HG03108 (cell line): Measurements from ENCODE around the gene DNALI1.
"Not testable (repeated sequence)": the region's sequence is repeated elsewhere in the genome, so short reads cannot be mapped to it uniquely, and the experiment has no call there.

Experiments used
- ATAC-seq: cut with Tn5 transposase; IDR thresholded peaks from one replicate; pipeline ENCODE4 v1.9.1; 2021; ENCODE audit warnings: moderate library complexity; ENCODE audit not compliant: unreplicated experiment

The DNALI1 gene

DNA sequence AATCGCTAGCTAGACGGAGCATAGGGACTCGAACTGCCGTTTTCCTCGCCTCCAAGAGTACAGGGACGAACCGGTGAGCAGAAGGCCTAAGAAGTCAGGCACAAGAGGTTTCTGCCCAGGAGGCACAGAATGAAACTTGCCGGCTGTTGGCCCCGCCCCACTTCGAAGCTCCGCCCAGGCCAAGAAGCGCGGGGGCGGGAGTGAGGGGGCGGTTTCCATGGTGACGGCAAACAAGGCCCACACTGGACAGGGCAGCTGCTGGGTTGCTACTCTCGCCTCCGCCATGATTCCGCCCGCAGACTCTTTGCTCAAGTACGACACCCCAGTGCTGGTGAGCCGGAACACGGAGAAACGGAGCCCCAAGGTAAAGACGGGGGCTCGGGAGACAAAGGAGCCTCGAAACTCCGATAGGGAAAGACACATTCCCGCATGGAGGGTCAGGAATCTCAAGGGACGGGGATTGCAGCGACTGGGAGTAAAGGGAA lies at the start of gene DNALI1:
DNALI1 (plus strand) TSS at position 229 of the 485 bp plus-strand sequence; CDS start at position 284, 55 bp downstream.
- ATAC-seq, result no peak

DNA sequence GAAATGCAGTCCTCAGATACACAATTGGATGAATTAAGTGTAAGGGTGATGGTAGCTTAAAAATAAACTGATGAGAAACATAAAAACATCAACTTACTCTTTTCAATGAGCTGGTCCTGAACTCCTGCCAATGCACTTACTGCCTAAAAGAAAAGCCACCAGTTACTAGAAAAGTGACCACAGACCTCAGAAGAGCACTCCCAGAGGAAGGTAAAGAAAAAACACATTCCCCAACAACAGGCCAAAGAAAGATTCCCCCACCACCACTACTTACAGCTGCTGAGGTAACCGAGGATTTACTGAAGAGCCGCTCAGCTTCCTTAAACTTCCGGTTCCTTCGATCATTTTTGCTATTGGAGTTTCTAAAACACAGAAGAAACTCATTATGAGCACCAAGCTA lies 47.6 kb upstream of the DNALI1 start:
- no peak for ATAC-seq

DNA sequence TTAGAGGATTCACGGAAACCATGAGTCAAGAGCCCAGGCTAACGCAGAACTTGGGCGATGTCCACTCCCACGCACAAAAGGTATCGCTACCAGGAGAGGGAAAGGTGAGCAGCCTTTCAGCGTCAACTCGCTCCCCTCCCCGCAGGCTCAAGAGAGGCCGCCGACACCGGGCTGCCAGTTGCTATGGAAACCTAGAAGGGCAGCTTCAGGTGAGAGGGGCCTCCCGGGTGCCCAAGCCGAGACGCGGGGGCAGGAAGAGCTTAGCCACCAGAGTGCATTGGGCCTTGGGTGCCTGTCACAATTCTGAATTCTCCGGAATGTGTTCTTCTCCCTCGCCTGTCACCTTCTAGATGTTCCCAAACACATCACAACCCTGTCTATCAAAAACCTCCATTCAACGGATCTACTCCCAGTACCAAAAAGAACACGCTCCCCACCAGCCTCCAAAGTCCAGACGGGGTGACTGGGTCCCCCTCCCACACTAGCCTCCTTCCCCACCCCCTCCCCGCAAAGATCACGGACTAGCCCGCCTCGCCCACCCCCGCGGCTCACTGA lies 42.9 kb upstream of the DNALI1 start:
- ATAC-seq, result no peak

DNA sequence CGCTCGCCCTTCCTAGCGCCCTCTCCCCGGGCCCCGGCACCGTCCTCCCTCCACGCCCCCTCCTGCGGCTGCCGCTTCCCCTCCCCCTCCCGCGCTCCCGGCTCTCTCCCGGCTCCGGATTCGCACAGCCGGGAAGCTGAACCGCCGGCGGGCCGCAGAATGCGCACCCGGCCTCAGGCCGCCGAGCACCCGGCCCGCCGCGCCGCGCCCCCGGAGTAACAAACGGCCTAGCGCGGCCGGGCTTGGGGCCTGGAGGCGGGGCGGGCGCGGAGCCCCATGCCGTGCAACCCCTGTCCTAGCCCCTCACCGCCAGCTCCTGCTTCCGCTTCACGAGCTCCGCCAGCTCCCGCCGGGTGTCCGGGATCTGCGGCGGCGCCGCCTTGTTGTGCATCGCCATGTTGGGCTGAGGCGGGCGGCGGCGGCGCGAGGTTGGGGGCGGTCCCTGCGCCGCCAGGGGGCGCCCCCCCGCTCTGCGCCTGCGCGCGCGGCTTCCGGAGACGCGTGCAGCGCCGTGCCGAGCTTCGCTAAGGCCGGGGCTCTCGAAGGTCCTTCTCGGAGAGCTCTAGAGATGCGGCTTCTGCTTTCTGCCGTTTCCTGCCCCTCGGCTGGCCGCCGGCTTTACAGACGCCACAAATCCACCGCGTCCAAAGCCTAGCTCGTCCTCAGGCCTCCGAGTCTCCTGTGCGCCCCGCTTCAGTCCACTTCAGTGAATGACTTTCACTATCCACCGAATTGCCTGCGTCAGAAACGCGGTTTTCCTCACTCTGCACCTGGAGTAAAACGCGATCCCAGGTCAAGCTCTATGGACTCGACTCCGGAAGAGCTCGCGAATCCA lies 42.2 kb upstream of the DNALI1 start, which contains the start of gene MEAF6:
MEAF6 (minus strand) TSS at position 417 of the 835 bp plus-strand sequence; CDS start at position 397, 20 bp downstream.
- ATAC-seq, result peak; percentile 78

DNA sequence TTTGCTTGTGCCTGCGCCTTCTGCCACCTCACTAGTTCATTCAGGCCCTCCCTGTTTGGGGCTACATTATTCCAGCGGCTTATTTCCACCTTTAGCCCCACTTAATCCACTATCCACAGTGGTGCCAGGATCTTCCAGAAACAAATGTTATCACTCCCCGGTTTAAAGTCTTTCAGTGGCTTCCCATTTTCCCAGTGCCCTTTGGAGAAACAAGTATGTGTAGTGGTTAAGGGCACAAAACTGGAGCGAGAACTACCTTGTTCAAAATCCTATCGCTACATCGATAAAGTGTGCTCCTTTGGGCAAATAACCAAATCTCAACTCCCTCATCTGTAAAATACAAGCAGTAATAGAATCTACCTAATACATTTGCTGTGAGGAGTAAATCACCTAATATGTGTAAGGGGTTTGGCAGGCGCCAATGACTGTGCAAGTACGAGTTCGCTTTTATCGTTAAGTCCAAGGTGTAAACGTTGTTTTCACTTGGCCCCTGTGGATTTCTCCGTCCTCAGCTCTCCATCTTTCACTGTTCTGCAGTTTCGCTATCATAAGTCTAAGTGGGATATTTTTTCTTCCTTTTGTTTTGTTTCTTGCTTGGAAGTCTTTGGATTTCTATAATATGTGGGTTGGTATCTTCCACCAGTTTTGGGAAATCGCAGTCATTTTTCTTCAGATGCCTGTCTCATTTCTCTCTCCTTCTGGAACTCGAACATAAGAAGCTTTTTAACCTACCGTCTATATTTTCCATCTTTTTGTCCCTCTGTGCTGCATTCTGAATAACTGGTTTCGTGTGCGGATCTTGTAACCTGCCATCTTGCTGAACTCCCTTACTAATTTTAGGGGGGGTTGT lies 41.3 kb upstream of the DNALI1 start:
- ATAC-seq, result no peak

DNA sequence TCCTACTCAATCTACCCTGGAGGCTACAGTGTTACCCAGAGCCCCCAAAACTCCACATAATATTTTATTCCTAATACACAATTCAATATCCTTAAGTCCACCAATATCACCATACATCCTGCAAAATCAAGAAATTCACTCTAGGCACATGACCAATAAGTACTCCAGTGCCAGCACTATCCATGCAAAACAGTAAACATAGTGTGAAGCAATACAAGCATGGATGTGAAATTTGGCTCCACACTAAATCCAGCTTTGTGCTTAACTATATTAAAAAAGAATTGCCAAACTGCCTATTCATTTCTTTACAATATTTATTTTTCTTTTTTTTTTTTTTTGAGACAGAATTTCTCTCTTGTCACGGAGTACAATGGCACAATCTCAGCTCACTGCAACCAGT lies 39.2 kb upstream of the DNALI1 start:
- no peak for ATAC-seq

DNA sequence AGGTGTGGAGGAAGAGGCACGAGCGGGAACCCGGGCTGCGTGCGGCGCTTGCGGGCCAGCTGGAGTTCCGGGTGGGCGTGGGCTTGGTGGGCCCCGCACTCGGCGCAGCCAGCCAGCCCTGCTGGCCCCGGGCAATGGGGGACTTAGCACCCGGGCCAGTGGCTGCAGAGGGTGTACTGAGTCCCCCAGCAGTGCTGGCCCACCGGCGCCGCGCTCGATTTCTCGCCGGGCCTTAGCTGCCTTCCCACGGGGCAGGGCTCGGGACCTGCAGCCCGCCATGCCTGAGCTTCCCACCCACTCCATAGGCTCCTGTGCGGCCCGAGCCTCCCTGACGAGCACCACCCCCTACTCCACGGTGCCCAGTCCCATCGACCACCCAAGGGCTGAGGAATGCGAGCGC lies 38.5 kb upstream of the DNALI1 start:
- ATAC-seq, result not testable (repeated sequence)

DNA sequence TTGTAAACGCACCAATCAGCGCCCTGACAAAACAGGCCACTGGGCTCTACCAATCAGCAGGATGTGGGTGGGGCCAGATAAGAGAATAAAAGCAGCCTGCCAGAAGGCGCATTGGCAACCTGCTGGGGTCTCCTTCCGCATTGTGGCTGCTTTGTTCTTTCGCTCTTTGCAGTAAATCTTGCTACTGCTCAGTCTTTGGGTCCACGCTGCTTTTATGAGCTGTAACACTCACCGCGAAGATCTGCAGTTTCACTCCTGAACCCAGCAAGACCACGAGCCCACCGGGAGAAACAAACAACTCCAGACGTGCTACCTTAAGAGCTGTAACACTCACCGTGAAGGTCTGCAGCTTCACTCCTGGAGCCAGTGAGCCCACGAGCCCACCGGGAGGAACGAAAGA lies 37.8 kb upstream of the DNALI1 start:
- not testable (repeated sequence) for ATAC-seq

DNA sequence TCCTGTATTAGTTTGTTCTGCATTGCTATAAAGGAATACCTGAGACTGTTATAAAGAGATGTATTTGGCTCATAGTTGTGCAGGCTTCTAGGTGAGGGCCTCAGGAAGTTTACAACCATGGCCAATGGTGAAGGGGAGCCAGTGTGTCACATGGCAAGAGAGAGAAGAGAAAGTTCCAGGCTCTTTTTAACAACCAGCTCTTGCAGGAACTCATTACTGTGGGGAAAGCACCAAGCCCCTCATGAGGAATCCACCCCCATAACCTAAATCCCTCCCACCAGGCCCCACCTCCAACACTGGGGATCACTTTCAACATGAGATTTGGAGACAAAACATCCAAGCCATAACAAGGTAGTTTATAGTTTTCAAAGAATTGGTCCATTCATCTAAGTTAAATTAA lies 37.1 kb upstream of the DNALI1 start:
- no peak for ATAC-seq

DNA sequence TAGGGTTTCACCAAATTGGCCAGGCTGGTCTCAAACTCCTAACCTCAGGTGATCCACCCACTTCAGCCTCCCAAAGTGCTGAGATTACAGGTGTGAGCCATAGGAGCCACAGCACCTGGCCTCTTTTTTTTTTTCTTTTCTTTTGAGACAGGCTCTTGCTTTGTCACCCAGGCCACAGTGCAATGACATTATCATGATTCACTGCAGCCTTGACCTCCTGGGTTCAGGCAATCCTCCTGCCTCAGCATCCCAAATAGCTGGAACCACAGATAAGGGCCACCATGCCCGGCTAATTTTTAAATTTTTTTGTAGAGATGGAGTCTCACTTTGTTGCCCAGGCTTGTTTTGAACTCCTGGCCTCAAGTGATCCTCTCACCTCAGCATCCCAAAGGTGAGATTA lies 26.9 kb upstream of the DNALI1 start:
- ATAC-seq, result not testable (repeated sequence)

DNA sequence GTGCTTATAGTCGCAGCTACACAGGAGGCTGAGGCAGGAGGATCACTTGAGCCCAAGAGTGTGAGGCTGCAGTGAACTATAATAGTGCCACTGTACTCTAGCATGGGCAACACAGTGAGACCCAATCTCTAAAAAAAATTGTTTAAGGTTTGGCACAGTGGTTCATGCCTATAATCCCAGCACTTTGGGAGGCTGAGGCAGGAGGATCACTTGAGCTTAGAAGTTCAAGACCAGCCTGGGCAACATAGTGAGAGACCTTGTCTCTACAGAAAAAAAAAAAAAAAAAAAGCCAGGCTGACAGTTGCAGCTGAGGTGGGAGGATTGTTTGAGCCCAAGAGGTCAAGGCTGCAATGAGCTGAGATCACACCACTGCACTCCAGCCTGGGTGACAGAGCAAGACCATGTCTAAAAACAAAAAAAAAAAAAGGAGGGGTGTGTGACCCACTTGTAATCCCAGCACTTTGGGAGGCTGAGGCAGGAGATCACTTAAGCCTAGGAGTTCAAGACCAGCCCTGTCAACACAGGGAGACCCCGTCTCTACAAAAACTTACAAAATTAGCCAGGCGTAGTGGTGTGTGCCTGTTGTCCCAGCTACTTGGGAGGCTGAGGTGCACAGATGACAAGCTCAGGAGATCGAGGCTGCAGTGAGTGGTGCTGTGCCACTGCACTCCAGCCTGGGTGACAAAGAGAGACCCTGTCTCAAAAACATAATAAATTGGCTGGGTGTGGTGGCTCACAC lies 24.2 kb upstream of the DNALI1 start:
- not testable (repeated sequence) for ATAC-seq

DNA sequence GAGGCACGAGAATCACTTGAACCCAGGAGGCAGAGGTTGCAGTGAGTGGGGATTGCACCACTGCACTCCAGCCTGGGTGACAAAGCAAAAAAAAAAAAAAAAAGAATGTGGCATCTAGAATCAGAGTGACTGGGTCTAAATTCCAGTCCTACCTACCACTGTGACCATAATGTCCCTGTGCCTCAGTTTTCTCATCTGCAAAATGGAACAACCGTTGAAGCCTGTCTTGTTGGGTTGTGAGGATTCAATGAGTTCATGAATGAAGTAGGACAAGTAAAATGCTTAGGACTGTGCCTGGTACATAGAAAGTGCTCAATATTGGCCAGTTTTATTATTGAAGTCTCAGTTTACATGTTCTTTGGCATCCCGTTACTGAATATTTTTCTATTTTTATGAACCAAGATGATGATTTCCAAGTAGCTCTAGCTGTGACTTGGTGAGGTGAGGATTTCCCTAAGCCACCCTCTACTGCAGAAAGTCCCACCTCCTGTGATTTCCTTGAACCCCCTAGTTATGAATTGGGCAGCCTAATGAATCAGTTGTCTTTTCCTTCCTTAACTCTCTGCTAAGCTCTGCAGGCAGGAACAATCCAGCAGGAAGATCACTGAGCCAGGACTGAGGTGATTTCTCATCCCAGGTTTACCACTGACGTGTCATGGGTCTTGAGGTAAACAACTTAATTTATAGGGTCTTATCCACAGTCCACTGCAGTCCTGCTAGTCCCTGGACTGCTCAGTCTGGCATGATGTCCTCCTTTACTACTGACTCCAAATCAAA lies 23.2 kb upstream of the DNALI1 start:
- no peak for ATAC-seq

DNA sequence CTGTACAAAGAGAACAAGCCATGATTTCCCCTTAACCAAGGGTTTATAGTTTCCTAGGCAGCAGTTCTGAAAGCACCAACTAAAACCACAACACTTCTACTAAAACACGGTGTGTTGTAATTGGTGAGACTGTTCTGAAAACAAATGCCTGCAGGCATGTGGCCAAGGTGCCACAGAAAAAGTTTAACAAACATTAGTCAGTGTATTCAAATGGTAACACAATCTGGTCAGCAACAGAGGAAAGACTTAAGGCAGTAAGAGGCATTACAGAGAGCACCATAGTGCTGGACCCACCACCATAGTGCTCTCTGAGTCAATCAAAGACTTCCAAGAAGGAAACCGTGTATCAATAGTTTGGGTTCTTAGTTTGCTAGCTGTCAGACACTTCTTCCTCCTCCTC lies 19.4 kb upstream of the DNALI1 start:
- no peak for ATAC-seq

DNA sequence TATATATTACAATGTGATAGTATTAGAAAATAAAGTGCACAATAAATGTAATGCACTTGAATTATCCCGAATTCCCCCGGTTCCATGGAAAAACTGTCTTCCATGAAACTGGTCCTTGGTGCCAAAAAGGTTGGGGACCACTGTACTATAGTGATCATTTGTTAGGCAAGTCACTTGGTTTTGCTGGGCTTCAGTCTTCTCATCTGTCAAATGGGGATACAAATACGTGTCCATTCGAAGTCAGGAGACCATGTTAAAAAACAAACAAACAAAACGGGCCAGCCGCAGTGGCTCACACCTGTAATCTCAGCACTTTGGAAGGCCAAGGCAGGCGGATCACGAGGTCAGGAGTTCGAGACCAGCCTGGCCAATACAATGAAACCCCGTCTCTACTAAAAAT lies 17.6 kb upstream of the DNALI1 start:
- ATAC-seq, result not testable (repeated sequence)

DNA sequence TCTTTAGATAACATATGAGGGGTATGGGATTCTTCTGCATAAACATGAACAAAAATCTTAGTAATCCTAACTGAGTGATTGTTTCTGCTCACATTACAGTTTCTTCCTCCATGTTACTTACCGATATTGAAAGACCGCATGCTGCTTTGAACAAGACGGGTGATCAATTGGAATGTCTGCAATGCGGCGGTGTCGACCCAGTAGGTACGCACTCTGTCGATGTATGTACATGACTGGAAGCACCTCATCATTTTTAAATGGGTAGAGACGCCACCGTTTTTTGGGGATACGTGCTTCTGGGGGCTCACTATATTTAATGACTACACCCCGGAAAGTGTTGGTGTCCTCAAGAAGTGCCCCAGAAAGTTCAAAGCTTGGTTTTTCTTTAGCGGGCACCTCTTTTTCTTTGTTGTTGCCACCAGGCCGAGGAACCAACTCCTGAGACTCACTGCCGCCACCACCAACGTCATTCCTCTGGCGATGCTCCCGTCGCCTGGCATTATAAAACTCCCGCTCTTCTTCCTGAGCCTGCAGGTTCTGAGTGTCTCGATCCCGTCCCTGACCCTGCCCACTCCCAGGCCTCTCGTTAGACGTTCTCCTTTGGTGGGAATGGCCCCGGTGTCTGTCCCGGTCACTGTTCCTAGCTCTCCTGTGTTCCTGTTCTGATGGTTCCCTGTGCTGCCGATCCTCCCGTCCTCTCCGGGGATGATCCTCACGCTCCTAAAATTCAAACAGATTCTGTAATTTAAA lies 16.5 kb upstream of the DNALI1 start:
- ATAC-seq, result no peak

DNA sequence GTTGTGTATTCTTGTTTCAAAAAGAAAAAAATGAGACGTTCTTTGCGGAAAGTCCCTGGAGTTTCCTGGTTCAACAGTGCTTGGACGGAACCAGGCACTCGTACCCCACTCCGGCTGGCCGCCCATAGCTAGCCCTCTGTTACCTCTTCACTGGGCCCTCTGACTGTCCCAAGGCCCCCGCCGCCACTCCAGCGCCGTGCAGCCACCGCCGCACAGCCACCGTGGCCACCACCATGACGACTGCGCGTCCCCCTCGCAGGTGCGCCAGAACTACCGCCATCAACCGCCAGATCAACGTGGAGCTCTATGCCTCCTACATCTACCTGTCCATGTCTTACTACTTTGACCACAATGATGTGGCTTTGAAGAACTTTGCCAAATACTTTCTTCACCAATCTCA lies 12.2 kb upstream of the DNALI1 start:
- no peak for ATAC-seq

DNA sequence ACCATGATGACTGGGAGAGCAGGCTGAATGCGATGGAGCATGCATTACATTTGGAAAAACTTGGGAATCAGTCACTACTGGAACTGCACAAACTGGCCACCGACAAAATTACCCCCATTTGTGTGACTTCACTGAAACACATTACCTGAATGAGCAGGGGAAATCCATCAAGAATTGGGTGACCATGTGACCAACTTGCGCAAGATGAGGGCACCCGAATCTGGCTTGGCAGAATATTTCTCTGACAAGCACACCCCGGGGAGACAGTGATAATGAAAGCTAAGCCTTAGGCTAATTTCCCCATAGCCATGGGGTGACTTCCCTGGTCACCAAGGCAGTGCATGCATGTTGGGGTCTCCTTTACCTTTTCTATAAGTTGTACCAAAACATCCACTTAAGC lies 11.7 kb upstream of the DNALI1 start:
- ATAC-seq, result no peak

DNA sequence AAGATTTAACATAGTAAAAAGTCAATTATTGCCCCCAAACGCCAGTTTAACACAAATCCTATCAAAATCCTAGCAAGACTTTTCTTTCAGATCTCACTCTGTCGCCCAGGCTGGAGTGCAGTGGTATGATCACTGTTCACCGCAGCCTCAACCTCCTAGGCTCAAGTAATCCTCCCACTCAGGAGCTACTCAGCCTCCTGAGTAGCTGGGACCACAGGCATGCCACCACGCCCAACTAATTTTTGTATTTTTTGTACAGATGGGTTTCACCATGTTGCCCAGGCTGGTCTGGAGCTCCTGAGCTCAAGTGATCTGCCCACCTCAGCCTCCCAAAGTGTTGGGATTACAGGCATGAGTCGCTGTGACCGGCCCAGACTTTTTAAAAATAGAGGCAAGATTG lies 7.4 kb upstream of the DNALI1 start:
- no peak for ATAC-seq

DNA sequence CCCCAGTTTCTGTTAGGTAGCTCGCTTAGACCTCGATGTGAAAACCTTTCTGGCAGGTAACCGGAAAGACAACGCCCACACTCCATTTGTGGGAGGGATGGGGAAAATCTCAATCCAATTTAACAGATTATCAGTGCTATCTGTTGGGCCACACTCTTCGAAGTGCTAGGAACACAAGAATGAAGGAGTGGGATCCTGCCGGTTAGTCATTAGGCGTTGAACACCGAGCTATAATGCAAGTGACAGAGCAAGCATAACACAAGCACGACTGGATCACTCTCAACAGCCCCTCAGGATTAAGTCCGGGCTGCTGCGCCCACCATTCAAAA lies 3.2 kb upstream of the DNALI1 start:
- ATAC-seq, result no peak
